Activated CD8-positive, alpha-beta T cell treated with anti-CD3 and anti-CD28 coated beads for 36 hours (primary cell): Measurements from ENCODE around the gene PRKAR1A. TPM values are rescaled to one million over a fixed set of nuclear protein-coding genes. Genes with fewer than 3 reads are reported as not detected.

ENCODE experiments used
- ATAC-seq: fragments of 200-7000 bp; cut with Tn5 transposase; one replicate; pipeline ENCODE4 v1.10.0; 2021; ENCODE audit warnings: mild to moderate bottlenecking, moderate library complexity
- CTCF ChIA-PET: fragments of 350-600 bp; sonication (Branson Sonifier 250); formaldehyde crosslinking; loops from one replicate; lab custom pipeline; 2021; ENCODE audit warnings: antibody characterized with exemption; lab: Charles Lee
- POLR2A ChIA-PET: fragments of 350-600 bp; sonication (Branson Sonifier 250); formaldehyde crosslinking; loops from one replicate; lab custom pipeline; 2021; ENCODE audit warnings: antibody characterized with exemption; lab: Charles Lee
- DNase-seq: peaks from one replicate; pipeline ENCODE4 v3.0.0-alpha.2; 2020
- H3K27ac Mint-ChIP-seq: one replicate; pipeline ENCODE4 v1.8.0; 2021; ENCODE audit warnings: mild to moderate bottlenecking, mixed read lengths
- H3K27me3 Mint-ChIP-seq: one replicate; pipeline ENCODE4 v1.8.0; 2021; ENCODE audit warnings: mixed read lengths
- H3K36me3 Mint-ChIP-seq: one replicate; pipeline ENCODE4 v1.8.0; 2021; ENCODE audit warnings: low read depth, mixed read lengths
- H3K4me1 Mint-ChIP-seq: one replicate; pipeline ENCODE4 v1.8.0; 2021; ENCODE audit warnings: low read depth, mixed read lengths
- H3K4me3 Mint-ChIP-seq: one replicate; pipeline ENCODE4 v1.8.0; 2021; ENCODE audit warnings: mild to moderate bottlenecking, moderate library complexity, mixed read lengths
- H3K9me3 Mint-ChIP-seq: one replicate; pipeline ENCODE4 v1.8.0; 2021; ENCODE audit warnings: mixed read lengths
- CTCF ChIP-seq: fragments of 200-600 bp; IDR thresholded peaks from one replicate; pipeline ENCODE4 v1.8.0; 2022; ENCODE audit warnings: antibody characterized with exemption, mild to moderate bottlenecking
- intact Hi-C: fragments of 100-400 bp; cut with micrococcal nuclease; formaldehyde crosslinking; loops from one replicate; pipeline ENCODE4 v1.10.0; 2022
- total RNA-seq, 2 experiments: library from RNA; stranded (reverse); gene quantifications; one replicate each; pipeline ENCODE4 v1.2.3, GENCODE V29; 2021

The PRKAR1A gene
- 100 to 1,000 TPM; 157 to 168 TPM for total RNA-seq

DNA sequence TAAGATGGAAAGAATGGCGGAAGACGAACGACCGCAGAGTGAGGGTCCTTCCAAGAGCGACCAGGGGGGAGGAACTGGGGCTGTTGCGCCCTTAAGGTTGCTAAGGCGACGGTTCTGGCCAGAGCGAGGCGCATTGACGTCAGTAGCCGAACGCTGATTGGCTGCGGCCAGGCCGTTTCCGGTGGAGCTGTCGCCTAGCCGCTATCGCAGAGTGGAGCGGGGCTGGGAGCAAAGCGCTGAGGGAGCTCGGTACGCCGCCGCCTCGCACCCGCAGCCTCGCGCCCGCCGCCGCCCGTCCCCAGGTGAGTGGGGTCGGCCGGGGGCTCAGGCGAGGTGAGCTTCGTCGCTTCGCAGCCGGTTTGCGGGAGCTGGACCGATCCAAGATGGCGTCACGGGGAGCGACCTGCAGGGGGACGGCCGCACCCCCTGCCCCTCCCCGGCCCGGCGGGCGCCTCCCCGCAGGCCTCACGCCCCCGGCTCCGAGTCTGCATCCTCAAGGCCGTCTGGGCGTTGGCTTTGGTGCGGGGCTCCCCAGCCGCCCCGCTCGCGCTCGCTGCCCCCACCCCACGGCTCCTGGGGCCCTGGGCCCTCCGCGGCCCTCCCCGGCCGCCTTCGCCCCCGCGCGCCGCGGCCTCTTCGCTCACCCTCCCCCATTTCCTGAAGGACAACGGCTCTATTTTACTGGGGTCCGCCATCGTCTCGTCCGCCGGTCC, at the start of gene PRKAR1A:
TSS of gene PRKAR1A (plus strand) at position 184 of the 713 bp plus-strand sequence. CDS start 2,970 bp downstream, outside the sequence.
- Mint-ChIP-seq H3K4me1 (peaks cover 59% of the 10 kb centered on the region), H3K36me3 (peaks cover 32% of the 10 kb centered on the region)
- no peak for TF ChIP-seq CTCF

DNA sequence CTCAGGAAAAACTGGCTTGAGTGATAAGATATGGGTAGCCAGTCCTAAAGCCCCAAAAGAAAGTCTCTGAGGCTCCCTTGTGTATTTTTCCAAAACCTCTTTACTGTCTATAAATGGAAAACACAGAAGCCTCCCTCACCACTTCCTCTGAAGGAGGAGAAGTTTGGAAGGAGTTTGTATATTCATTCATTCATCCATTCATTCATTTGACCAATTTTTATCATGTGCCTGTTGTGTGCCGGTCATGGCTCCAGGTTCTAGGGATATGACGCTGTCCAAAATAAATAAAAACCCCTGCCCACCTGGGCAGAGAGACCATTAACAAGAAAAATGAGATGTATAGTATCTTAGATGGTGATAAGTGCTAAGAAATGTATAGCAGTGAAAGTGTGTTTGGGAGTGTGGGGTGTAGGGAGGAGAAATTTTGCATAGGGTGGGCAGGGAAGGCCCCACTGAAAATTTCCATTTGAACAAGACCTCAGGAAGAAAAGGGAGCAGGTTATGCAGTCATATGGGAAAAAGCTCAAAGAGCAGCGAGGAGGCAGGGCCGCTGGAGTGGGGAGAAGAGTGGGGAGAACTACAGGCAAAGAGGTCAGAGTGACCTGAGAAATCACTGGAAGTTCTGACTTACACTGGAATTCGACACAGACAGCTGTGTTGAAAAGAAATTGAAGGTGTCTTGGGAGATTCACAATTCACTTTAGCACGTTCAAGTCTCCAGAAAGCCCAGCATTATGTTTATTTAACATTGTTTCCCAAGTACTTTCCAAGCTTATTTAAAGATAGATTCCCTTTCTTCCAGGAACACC, 48.8 kb upstream of the PRKAR1A start:
- peaks cover 45% of the 10 kb centered on the region for H3K4me1 Mint-ChIP-seq
- CTCF ChIA-PET = interaction anchor here (0.7 to 12.2 kb wide), 17 partner anchors 8 to 406 kb away, joined by 3 to 166 read pairs (median 3); no protein-coding TSS in a partner anchor
- no peaks in the 10 kb centered on the region for H3K36me3 Mint-ChIP-seq
- no peak for ATAC-seq
- H3K27ac Mint-ChIP-seq = no peak overlapping the region
- POLR2A ChIA-PET = interaction anchor here (1.0 kb wide), 1 partner anchor 105 kb away, joined by 3 read pairs; no protein-coding TSS in a partner anchor
- H3K9me3 Mint-ChIP-seq = no peaks in the 10 kb centered on the region
- no peak for TF ChIP-seq CTCF
- no peak for DNase-seq
- H3K27me3 Mint-ChIP-seq = peaks cover 2% of the 10 kb centered on the region
- no peak overlapping the region for H3K4me3 Mint-ChIP-seq
- intact Hi-C loops = loop anchor here (2.0 to 10.0 kb wide), 2 partner anchors 201 to 409 kb away; no protein-coding TSS in a partner anchor

More for the DNA sequence above, at the start of gene PRKAR1A:
- intact Hi-C loops = no loop called here
- H3K27me3 Mint-ChIP-seq = no peaks in the 10 kb centered on the region
- peak; percentile 86 for ATAC-seq
- peak within 1 kb of the TSS; percentile 99 for H3K27ac Mint-ChIP-seq
- peak; percentile 95 for DNase-seq
- no peaks in the 10 kb centered on the region for H3K9me3 Mint-ChIP-seq
- ChIA-PET POLR2A (interaction anchor here (0.6 to 1.2 kb wide), 6 partner anchors 10 to 538 kb away, joined by 3 to 4 read pairs (median 3); no protein-coding TSS in a partner anchor), CTCF (interaction anchor here (1.8 to 1.9 kb wide), 2 partner anchors 15 to 22 kb away, joined by 4 to 6 read pairs; no protein-coding TSS in a partner anchor)
- H3K4me3 Mint-ChIP-seq = peak within 1 kb of the TSS; percentile 97

- H3K36me3 Mint-ChIP-seq = no peaks in the 10 kb centered on the region
- no peak overlapping the region for H3K4me3 Mint-ChIP-seq
- peaks cover 2% of the 10 kb centered on the region for H3K27me3 Mint-ChIP-seq
- no peak overlapping the region for H3K27ac Mint-ChIP-seq
- CTCF ChIA-PET = interaction anchor here (0.9 to 2.3 kb wide), 7 partner anchors 9 to 296 kb away, joined by 3 to 6 read pairs (median 5); no protein-coding TSS in a partner anchor
- POLR2A ChIA-PET = interaction anchor here (0.6 kb wide), 1 partner anchor 233 kb away, joined by 3 read pairs; no protein-coding TSS in a partner anchor
- no peaks in the 10 kb centered on the region for H3K9me3 Mint-ChIP-seq
- ATAC-seq (no peak), DNase-seq (no peak)
- intact Hi-C loops = loop anchor here (10.0 kb wide), 1 partner anchor 414 kb away; no protein-coding TSS in a partner anchor
- peaks cover 6% of the 10 kb centered on the region for H3K4me1 Mint-ChIP-seq
- TF ChIP-seq CTCF = no peak
These were observed 43.9 kb upstream of the PRKAR1A start for GRCh38 chr17:68468334-68468733.

DNA sequence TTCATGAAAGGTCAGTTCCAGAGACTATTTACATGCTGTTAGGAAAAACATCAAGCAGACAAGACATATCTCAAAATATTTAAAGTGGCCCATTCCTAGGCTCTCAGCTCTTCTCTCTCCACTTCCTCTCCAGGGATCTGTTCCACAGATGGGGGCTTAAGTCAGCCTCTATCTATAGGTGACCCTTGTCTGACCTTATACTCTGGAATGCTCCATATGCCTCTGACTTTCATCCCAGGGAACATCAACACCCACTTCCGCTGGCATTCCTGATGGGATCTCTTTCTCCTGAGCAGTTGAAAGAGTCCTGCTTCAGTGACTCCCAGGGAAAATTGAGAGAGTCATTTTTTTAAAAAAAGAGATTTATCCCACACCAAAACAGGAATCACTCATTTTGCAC, 43.4 kb upstream of the PRKAR1A start:
- no peak for TF ChIP-seq CTCF
- intact Hi-C loops = loop anchor here (10.0 kb wide), 1 partner anchor 414 kb away; no protein-coding TSS in a partner anchor
- Mint-ChIP-seq H3K4me1 (peaks cover 6% of the 10 kb centered on the region), H3K4me3 (no peak overlapping the region), H3K9me3 (no peaks in the 10 kb centered on the region), H3K27ac (no peak overlapping the region), H3K36me3 (no peaks in the 10 kb centered on the region), H3K27me3 (peaks cover 2% of the 10 kb centered on the region)
- ChIA-PET POLR2A (interaction anchor here (0.8 to 1.1 kb wide), 2 partner anchors 37 to 449 kb away, joined by 4 read pairs; no protein-coding TSS in a partner anchor), CTCF (interaction anchor here (1.0 to 2.3 kb wide), 5 partner anchors 10 to 296 kb away, joined by 3 to 6 read pairs (median 4); no protein-coding TSS in a partner anchor)
- ATAC-seq (no peak), DNase-seq (no peak)
